HepG2 (cell line): ENCODE data around the gene GIMAP4. TPM values are rescaled to one million over a fixed set of nuclear protein-coding genes. Genes with fewer than 3 reads are reported as not detected.

Source experiments
- ATAC-seq: fragments of 200-7000 bp; cut with Tn5 transposase; 3 replicates; pipeline ENCODE4 v1.9.1; 2020; ENCODE audit warnings: mild to moderate bottlenecking, moderate library complexity
- BruUV-seq: library from RNA; stranded (reverse); fragments of 400-500 nt; replicated peaks from 2 replicates; lab custom pipeline; 2021; lab: Mats Ljungman, UMichigan
- CTCF ChIA-PET: fragments of 300-600 bp; formaldehyde crosslinking; extraction: SDS; loops from one replicate; lab custom pipeline; 2021; ENCODE audit warnings: low total read pairs, inconsistent platforms, low intra/inter-chr PET ratio; lab: Yijun Ruan, JAX
- POLR2A ChIA-PET: fragments of 350-600 bp; sonication (Branson Sonifier 250); formaldehyde crosslinking; loops from one replicate; lab custom pipeline; 2020; ENCODE audit warnings: antibody characterized with exemption, inconsistent platforms; lab: Yijun Ruan, JAX
- DNase-seq: peaks from one replicate; pipeline ENCODE4 v3.0.0-alpha.2; 2015; ENCODE audit warnings: low spot score
- FAIRE-seq: peaks from 3 replicates; lab custom pipeline; 2011; peaks lifted over from hg19 to GRCh38; lab: Jason Lieb, UNC
- H2AFZ ChIP-seq: one replicate; pipeline ENCODE4 v1.6.1; 2011; ENCODE audit warnings: low read length, inconsistent platforms
- H3K27ac ChIP-seq: fragments of 300-600 bp; 3 replicates; pipeline ENCODE4 v1.8.0; 2011; ENCODE audit warnings: mixed run types, mild to moderate bottlenecking, mixed read lengths, low read length, inconsistent platforms; ENCODE audit not compliant: insufficient read depth; ENCODE audit errors: extremely low read length
- H3K27me3 ChIP-seq, 2 experiments: fragments of 200-600 bp in 1 of 2; 2 replicates in 1 of 2; 3 replicates in 1 of 2; pipeline versions ENCODE4 v1.6.0 to v1.8.0; 2011; ENCODE audit warnings: low read length in 2 of 2, mild to moderate bottlenecking in 2 of 2, moderate library complexity in 2 of 2, inconsistent platforms in 1 of 2; ENCODE audit not compliant: insufficient read depth in 2 of 2, control insufficient read depth in 1 of 2
- H3K36me3 ChIP-seq, 2 experiments: fragments of 200-600 bp in 1 of 2; replicated peaks in 1 of 2; 2 replicates in 1 of 2; 3 replicates in 1 of 2; pipeline versions ENCODE4 v1.5.1 to v1.8.0; 2011; ENCODE audit warnings: low read length in 2 of 2, inconsistent platforms in 1 of 2; ENCODE audit not compliant: insufficient read depth in 2 of 2, control insufficient read depth in 1 of 2
- H3K4me1 ChIP-seq: 2 replicates; pipeline ENCODE4 v1.5.1; 2012; ENCODE audit warnings: low read length, inconsistent platforms; ENCODE audit not compliant: insufficient read depth
- H3K4me2 ChIP-seq: 2 replicates; pipeline ENCODE4 v1.6.0; 2011; ENCODE audit warnings: low read depth, low read length, inconsistent platforms
- H3K4me3 ChIP-seq, 3 experiments: fragments of 200-600 bp in 1 of 3; sonication (generic), shearing (Covaris generic) in 1 of 3; replicated peaks in 1 of 3; 2 replicates each; pipeline ENCODE4 v1.5.1; 2011 to 2016; ENCODE audit warnings: low read length in 3 of 3, inconsistent platforms in 2 of 3, low read depth in 2 of 3, mild to moderate bottlenecking in 2 of 3, control low read depth in 1 of 3, mixed read lengths in 1 of 3; ENCODE audit not compliant: insufficient read depth in 1 of 3
- H3K79me2 ChIP-seq: one replicate; pipeline ENCODE4 v1.6.1; 2011; ENCODE audit warnings: low read length, inconsistent platforms; ENCODE audit not compliant: insufficient read depth
- H3K9ac ChIP-seq: 2 replicates; pipeline ENCODE4 v1.6.0; 2011; ENCODE audit warnings: mild to moderate bottlenecking, low read depth, low read length, inconsistent platforms; ENCODE audit not compliant: insufficient read depth
- H3K9me3 ChIP-seq: 2 replicates; pipeline ENCODE4 v1.5.1; 2012; ENCODE audit warnings: mild to moderate bottlenecking, low read length
- H4K20me1 ChIP-seq: 2 replicates; pipeline ENCODE4 v1.6.0; 2011; ENCODE audit warnings: inconsistent platforms, mild to moderate bottlenecking, low read length, moderate library complexity; ENCODE audit not compliant: insufficient read depth
- ARHGAP35 ChIP-seq: sonication (generic); formaldehyde crosslinking; IDR thresholded peaks from 2 replicates; pipeline ENCODE4 v1.9.0; 2022; ENCODE audit warnings: mild to moderate bottlenecking, inconsistent platforms, moderate library complexity, missing genetic modification reagents, borderline replicate concordance
- GRHL1 ChIP-seq: sonication (generic); formaldehyde crosslinking; conservative IDR thresholded peaks from 2 replicates; pipeline ENCODE4 v1.8.0; 2022; ENCODE audit warnings: missing genetic modification reagents
- ZBTB37 ChIP-seq: sonication (generic); formaldehyde crosslinking; IDR thresholded peaks from 2 replicates; pipeline ENCODE4 v1.4.0; 2020; ENCODE audit warnings: mild to moderate bottlenecking, missing genetic modification reagents
- ZNF121 ChIP-seq: sonication (generic); formaldehyde crosslinking; IDR thresholded peaks from 2 replicates; pipeline ENCODE4 v1.5.0; 2020; ENCODE audit warnings: mild to moderate bottlenecking, missing genetic modification reagents
- WGBS: methylation state at CpG from one replicate; pipeline ENCODE4 v1.1.6; 2017; ENCODE audit warnings: low lambda C conversion rate; 5-methylcytosine and 5-hydroxymethylcytosine counted together
- in situ Hi-C: cut with HindIII; loops from 2 replicates; pipeline ENCODE4 v1.10.0; 2017; ENCODE audit warnings: low pct_unique_long_range_greater_than_20kb; ENCODE audit not compliant: extremely low pct_ligation_motif_present
- intact Hi-C: fragments of 100-400 bp; cut with micrococcal nuclease; formaldehyde crosslinking; loops from one replicate; pipeline ENCODE4 v1.10.0; 2022; ENCODE audit not compliant: unreplicated experiment
- polyA plus RNA-seq, 8 experiments: library from polyadenylated mRNA; depleted of rRNA in 3 of 8; stranded (reverse) in 7 of 8; unstranded in 1 of 8; fragments of >200 nt; fragmentation: Illumina TruSeq in 4 of 8; extraction: Trizol in 4 of 8; gene quantifications; 2 replicates each; pipeline versions ENCODE4 v1.2.1 to v1.2.3, GENCODE V29; 2011 to 2016; ENCODE audit warnings: low read depth in 4 of 8, missing spikeins in 1 of 8, mixed read lengths in 1 of 8; ENCODE audit not compliant: insufficient read depth in 1 of 8
- total RNA-seq, 5 experiments: library from RNA; depleted of rRNA; stranded (reverse); fragments of >200 nt; fragmentation: Illumina TruSeq; extraction: Trizol; gene quantifications; 2 replicates each; pipeline ENCODE4 v1.2.3, GENCODE V29; 2016; ENCODE audit warnings: low read depth in 1 of 5

GIMAP4 gene
- total and polyA plus RNA-seq, 2 of the 13 experiments (the other 11 are each of a cell fraction or from before 2014, with no cell fraction given): not detected

GRCh38 chr7:150580638-150581394 is 13.6 kb downstream of the GIMAP4 start:
- TF ChIP-seq ZNF121 (CRISPR knock-in tag) (no peak), ARHGAP35 (CRISPR knock-in tag) (no peak), GRHL1 (CRISPR knock-in tag) (no peak), ZBTB37 (CRISPR knock-in tag) (no peak)
- Histone ChIP-seq H2AFZ (no peak overlapping the region), H3K36me3 (no peaks in the 10 kb centered on the region), H4K20me1 (no peaks in the 10 kb centered on the region), H3K9me3 (peaks cover 8% of the 10 kb centered on the region; the same call in 1 of the 2 replicates), H3K4me3 (no peak overlapping the region), H3K4me1 (no peaks in the 10 kb centered on the region), H3K79me2 (no peaks in the 10 kb centered on the region), H3K4me2 (no peak overlapping the region), H3K27me3 (no peaks in the 10 kb centered on the region), H3K27ac (no peak overlapping the region), H3K9ac (no peak overlapping the region)
- FAIRE-seq: no peak
- CTCF ChIA-PET: no interaction called here
- in situ Hi-C loops: no loop called here
- intact Hi-C loops: no loop called here
- ATAC-seq: no peak
- no TSS peak for BruUV-seq
- DNase-seq: peak; percentile 5
- POLR2A ChIA-PET: no interaction called here
- 4% methylated on average over 3 of the region's 3 CpGs for WGBS
